Stimulated activated CD4-positive, alpha-beta T cell treated with anti-CD3 and anti-CD28 coated beads, Interleukin-2, amount 100 ng/mL, for 24 hours (primary cell): ENCODE data around the gene B4GALNT2.
A peak's percentile ranks its signal among the peaks of the same experiment; 100 is the strongest.
"Not testable (repeated sequence)": the region's sequence is repeated elsewhere in the genome, so short reads cannot be mapped to it uniquely, and the experiment has no call there.

Experiments
- DNase-seq, 2 donors: peaks; one replicate each; pipeline ENCODE4 v3.0.0-alpha.2; 2020

B4GALNT2 gene

DNA sequence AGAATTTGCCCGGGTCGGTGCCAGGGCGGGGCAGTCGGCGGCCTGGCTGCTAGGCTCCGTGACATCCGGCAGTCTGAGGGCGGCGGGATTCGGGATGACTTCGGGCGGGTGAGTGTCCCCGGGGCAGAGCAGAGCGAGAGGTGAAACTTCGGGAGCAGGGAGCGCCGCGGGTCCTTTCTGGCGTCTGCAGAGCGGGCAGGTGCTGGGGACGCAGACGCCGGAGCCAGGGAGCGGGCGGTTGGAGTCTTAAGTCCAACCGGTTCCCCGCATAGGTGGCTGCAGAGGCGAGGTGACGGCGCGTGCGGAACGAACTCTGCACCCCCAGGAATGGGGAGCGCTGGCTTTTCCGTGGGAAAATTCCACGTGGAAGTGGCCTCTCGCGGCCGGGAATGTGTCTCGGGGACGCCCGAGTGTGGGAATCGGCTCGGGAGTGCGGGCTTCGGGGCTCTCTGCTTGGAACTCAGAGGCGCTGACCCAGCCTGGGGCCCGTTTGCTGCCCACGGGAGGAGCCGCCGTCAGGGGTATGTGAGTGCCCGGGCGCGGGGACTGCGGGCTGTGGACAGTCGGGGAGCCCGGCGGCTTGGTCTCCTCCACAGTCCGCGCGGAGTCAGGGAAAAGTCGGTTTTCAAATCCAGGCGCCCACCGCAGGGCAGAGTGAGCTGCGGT, at the start of gene B4GALNT2:
Gene B4GALNT2, plus strand, starts transcription at position 71 of the 666 bp plus-strand sequence. Its CDS starts 24 bp downstream, at position 95.
- peak; percentile 22 to 33 for DNase-seq

GRCh38 chr17:49085046-49085445, 47.5 kb upstream of the B4GALNT2 start:
- not testable (repeated sequence) for DNase-seq

- no peak for DNase-seq
Measured at GRCh38 chr17:49085565-49086315, 46.8 kb upstream of the B4GALNT2 start.

DNA sequence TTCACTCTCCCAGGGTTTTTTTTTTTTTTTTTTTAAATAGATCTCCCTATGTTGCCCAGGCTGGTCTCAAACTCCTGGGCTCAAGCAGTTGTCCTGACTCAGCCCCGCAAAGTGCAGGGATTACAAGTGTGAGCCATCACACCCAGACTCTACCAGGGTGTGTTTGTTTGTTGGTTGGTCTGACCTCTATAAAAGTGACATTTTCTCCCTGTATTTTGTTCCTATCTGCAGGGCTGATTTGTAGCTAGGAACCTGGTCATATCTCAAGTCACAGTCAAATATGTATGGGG, 46.3 kb upstream of the B4GALNT2 start:
- DNase-seq: no peak

DNA sequence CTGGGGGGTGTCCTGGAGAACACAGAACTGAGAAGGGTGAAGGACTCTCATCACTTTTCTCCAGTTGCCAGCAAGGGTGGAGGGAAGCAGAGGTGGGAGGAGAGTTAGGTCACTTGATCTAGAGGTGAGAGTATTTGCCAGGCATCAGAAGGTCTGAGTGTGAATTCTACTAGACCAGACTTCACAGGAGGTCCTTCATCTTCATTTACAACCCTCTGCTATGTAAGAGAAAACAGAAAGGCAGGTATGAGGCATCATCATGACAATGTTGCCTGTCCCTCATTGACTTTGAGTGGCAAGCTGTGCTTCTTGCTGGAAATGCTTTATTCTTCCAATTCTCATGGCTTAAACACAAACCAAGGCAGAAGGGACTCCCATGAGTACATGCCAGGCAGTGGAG, 45.9 kb upstream of the B4GALNT2 start:
- no peak for DNase-seq

GRCh38 chr17:49089094-49089493, 43.5 kb upstream of the B4GALNT2 start:
- DNase-seq: no peak

GRCh38 chr17:49090878-49091594, 41.5 kb upstream of the B4GALNT2 start:
- DNase-seq: no peak

- DNase-seq: no peak
Measured at GRCh38 chr17:49093131-49093530, 39.4 kb upstream of the B4GALNT2 start.

- DNase-seq: no peak
Measured at GRCh38 chr17:49100601-49101000, 32.0 kb upstream of the B4GALNT2 start.

DNA sequence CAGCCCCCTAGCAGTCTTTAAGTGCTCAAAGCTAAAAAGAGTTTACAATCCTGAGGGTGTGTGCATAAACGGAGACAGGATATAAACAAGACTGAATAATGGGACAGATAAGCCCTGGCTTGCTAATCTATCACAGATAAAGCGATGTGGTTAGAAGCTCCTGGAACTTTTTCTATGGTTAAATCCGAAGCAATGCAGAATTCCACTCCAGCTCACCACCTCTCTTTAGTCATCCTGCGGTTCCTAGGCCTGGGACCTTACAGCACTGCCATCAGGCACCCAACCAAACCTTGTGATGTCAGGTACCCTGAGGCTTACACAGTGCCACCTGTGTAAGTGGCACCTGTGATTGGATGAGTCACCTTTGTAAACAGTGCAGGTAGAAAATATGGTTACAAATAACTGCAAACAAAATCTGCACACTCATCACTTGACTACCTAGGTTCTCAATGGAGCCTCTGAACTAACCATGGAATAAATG, 31.5 kb upstream of the B4GALNT2 start:
- DNase-seq: no peak

- not testable (repeated sequence) for DNase-seq
Measured at GRCh38 chr17:49103360-49103759, 29.2 kb upstream of the B4GALNT2 start.

DNA sequence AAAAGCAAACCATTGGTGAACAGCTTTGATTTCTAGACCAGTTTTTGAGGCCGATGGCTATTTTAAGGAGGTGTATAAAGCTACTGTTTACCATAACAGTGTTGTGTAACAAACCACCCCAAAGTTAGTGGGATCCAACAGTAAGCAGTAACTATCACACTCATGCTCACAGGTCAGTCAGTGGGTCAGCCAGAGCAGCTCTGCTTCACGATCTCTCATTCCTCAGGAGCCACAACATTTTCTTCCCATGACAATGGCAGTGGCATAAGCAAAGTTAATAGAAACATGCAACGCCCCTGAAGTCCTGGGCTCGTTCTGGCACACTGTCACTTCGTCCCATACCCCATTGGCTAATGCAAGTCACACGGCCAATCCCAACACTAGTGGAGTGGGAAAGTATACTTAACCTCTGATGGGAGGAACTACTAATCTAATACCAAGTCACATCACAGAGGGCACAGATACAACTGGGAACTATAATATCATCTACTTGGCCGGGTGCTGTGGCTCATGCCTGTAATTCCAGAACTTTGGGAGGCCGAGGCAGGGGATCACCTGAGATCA, 28.0 kb upstream of the B4GALNT2 start:
- no peak for DNase-seq

DNA sequence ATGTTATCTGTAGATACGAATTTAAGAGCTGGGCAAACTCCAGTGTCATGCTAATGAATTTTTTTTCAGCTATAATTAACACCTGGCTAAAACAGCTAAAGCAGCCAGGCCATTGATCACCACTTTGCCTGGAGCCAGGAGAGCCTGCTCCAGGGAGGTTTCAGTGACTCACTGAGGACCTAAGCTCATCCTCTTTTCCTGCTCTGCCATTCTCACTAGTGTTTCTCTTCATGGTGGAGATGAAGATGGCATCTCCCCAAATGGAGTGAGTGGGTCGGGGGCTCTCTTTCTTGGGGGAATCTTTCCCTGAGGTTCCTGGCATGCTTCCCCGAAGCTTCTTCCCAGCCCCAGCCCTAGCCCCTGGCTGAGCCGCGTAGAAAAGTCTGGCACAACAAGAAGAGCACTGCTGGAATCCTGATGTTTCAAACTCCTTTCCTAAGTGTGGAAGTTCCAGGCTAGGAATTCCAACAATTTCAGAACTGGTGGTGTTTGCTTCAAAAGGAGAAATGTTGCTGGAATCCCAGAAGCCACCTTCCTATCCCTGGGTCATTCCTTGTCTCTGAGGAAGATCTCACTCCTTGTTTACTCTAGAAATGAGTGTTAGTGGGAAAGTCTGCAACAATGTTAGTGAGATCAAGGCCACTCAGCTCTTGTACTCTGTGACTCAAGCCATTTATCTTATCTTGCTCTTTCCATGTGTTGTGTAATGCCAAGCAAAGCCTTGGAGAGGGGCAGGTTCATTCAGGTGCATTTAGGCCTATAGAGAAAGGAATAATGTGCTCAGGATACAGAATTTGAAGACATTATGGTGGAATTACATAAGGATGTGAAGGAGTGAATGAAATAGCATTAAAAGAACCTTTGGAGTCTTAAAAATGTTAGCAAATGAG, 26.0 kb upstream of the B4GALNT2 start:
- no peak for DNase-seq

DNA sequence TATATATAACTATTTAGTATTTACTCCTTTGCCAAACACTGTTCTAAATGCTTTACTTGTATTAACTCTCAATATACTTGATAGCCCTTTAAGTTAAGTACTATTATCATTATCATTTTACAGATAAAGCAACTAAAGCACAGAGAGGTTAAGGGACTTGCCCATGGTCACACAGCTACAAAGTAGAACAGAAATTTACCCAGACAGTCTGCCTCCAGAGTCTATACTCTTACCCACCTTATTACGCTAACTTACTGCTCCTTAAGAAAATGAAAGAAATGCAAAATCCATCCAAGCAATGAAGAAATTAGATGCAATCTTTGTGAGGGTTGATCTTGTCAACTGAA, 25.4 kb upstream of the B4GALNT2 start:
- DNase-seq: no peak

- DNase-seq: no peak
Measured at GRCh38 chr17:49108318-49108717, 24.3 kb upstream of the B4GALNT2 start.

DNA sequence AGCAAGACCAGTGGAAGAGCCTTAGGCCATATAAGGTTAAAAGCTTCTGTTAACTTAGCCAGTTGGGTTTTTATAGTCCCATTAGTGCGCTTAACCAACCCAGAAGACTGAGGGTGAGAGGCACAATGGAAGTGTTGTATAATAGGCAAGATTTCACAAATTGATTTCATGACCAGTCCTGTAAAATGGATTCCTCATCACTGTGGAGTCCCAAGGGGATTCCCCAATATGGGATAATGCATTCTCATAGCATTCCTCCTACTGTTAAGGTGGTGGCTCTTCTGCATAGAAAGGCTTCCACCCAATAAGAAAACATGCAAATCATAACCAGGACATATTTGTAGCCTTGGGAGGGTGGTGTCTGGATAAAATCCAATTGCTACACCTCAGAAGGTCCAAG, 22.1 kb upstream of the B4GALNT2 start:
- no peak for DNase-seq

DNA sequence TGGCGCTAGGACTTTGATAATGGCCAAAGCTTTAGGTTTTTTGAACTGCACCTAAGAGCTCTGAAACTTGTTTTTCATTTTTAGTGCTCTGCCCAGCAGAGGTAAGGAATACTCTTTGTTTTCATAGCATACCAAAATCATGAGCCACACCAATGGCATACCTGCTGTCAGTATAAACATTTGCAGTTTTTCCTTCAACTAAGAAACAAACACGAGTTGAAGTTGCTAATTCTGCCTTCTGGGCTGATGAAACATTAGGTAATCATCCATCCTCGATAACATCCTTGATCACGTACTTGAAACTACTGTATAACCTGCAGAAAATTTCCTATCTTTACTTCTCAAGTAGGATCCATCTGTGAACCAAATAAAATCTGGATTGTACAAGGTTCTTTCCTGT, 20.6 kb upstream of the B4GALNT2 start:
- no peak for DNase-seq

DNA sequence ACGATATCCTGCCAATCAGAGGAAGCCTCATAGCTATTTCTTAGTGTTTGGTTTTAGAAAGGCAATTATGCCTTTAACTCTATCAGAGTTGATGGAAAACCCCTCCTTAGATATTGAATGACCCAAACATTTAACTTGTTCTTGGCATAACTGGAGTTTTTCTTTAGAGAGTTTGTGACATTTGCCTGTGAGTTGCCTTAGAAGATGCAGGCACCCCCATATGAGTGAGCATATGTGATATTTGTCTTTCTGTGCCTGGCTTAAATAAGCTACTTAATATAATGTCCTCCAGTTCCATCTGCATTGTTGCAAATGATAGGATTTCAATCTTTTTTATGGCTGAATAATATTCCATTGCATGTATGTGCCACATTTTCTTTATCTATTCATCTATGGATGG, 19.6 kb upstream of the B4GALNT2 start:
- DNase-seq: no peak

- no peak for DNase-seq
Measured at GRCh38 chr17:49114703-49115102, 17.9 kb upstream of the B4GALNT2 start.

GRCh38 chr17:49117587-49118230, 14.9 kb upstream of the B4GALNT2 start:
- DNase-seq: no peak

DNA sequence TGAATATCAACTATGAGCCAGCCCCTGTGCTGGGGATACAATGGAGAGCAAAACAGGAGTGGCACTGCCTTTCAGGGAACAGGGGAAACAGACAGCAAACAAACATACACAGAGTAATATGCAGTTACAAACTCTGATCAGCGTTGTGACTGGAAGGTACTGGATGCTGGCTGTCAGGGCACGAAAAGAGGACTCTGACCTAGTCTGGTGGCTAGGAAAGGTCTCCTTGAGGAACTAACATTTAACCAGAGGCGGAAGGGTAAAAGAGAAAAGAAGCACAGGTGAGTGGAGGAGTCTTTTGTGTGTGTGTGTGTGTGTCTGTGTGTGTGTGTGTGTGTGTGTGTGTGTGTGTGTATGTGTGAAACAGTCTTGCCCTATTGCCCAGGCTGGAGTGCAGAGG, 12.4 kb upstream of the B4GALNT2 start:
- DNase-seq: no peak

DNA sequence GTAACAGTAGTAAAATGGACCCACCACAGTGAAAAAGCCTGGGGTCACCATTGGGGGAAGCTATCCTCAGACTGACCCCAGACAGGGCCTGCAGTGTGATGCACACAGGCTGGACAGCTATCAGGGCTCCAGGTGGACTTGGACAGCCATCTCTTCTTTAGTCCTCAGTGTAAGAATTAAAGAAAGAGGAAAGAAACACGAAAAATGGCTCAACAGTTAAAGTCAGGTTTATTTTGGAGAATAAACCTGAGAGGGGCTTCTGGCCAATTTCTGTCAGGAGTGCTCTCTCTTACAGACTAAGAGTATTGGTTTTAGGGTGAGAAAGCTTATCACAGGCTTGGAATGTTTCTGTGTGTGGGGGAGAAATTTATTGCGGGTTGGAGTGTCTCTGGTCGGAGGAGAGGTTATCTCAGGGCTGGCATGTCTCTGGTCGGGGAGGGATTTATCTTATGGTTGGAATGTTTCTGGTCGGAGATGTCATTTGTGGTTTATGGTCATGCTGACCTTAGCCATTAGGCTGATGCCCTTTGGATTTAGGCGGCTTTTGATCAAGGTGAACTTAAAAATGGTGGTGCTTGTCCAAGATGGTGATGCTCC, 10.8 kb upstream of the B4GALNT2 start:
- DNase-seq: no peak
